Measurements from ENCODE around the gene MEIS3.

MEIS3 gene

DNA sequence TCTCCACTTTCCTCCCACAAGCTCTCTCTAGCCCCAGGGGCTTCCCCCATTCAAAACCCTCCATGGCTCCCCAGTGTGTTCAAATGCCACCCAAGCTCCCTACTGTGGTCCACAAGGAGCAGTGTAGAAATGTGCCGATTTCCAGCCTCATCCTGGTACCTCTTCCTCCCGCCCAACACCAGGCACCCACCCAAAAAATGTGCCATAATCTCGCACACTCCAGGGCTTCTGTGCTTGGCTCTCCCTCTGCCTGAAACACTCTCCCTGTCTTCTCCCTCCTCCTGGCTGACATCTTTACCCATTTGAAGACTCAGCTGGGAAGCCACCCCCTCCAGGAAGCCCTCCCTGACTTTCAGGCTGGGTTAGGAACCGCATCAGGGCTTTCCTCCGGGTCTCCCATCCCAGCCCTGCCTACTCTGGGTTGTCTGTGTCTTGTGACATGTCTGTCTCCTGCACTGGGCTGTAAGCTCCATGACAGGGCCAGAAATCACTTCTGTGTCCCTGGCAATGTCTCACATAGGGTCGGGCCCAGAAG lies 16.6 kb upstream of the MEIS3 start:
- DNase-seq (ENCODE audit: low read depth in 2 of 2) = no peak

DNA sequence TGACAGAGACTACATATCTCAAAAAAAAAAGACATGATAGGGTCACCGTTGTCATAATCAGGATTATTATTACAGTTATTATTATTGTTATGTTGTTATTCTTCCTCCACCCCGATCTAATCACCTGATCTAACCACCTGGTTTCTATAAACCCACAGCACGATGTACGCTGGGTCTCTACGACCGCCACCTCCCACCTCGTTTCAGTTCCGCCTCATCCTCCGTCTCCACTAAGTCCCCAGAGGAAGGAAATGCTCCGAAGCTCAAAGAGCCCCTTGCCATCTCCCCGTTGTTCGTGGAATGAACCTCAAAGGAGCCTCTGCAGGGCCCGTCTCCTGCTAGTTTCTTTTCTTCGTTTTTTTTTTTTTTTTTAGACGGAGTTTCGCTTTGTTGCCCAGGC lies 15.9 kb upstream of the MEIS3 start:
- DNase-seq (ENCODE audit: low read depth in 2 of 2) = no peak

DNA sequence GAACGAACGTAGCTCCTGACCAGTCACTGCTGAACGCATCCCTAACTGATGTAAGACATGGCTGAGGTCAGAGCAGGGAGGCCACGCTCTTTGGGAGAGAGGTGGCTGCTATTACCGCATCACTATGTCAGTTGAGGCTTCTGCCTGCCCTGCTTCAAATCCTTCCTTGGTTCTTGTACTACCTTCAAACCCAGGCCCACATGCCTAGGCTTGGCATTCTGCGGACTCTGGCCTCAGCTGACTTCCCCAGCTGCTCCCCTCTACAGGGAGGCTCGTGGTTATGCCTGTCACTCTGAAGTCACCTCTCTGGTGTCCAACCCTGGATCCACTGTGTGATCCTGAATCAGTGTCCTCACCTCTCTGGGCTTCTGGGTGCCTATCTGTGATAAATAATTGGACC lies 14.8 kb upstream of the MEIS3 start:
- DNase-seq (ENCODE audit: low read depth in 2 of 2) = no peak

DNA sequence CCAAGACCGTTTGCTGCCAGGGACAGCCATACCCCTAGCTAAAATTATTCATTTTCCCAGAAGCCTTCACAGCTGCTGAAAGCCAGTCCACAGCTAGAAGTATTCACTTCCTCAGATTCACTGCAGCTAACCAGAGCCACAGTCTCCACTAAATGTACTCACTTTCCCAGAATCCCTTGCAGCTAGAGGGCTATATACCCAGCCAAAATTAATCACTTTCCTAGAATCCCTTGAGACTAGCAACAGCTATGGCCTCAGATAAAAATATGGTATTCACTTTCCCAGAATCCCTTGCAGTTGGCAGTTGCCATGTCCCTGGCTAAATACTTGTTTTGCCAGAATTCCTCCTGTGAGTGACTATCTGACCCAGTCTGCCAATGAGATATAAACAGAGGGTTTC lies 13.8 kb upstream of the MEIS3 start:
- DNase-seq (ENCODE audit: low read depth in 2 of 2) = no peak

DNA sequence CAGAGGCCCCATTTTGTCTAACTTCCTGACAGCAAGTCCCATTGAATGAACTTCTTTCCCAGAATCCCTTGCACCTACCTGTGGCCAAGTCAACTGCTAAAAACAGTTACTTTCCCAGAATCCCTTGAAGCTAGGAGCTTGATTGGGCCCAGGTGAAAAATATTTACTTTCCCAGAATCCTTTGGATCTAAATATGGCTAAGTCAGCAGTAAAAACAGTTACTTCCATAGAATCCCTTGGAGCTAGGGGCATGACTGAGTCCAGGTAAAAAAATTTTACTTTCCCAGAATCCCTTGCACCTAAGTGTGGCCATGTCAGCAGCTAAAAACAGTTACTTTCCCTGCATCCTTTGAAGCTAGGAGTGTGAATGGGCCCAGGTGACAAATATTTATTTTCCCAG lies 13.2 kb upstream of the MEIS3 start:
- no peak for DNase-seq (ENCODE audit: low read depth in 2 of 2)

DNA sequence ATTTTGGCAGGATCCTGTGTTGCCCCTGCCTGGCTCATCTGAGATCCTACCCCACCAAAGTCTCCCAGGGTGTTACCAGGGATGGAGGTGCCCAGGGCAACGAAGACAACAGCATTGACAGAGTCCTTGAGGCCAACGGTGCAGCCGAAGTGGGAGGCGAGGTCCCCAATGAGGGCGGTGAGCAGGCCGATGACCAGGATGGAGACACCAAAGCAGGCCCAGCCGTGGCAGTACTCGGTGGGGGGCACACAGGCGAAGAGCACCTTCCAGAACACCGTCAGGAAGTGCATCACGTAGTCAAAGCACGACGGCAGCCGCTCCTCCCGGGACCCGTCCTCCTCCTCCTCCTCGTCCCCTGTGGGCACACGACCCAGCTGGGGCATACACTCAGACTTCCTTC lies 12.8 kb upstream of the MEIS3 start:
- no peak for DNase-seq (ENCODE audit: low read depth in 2 of 2)

DNA sequence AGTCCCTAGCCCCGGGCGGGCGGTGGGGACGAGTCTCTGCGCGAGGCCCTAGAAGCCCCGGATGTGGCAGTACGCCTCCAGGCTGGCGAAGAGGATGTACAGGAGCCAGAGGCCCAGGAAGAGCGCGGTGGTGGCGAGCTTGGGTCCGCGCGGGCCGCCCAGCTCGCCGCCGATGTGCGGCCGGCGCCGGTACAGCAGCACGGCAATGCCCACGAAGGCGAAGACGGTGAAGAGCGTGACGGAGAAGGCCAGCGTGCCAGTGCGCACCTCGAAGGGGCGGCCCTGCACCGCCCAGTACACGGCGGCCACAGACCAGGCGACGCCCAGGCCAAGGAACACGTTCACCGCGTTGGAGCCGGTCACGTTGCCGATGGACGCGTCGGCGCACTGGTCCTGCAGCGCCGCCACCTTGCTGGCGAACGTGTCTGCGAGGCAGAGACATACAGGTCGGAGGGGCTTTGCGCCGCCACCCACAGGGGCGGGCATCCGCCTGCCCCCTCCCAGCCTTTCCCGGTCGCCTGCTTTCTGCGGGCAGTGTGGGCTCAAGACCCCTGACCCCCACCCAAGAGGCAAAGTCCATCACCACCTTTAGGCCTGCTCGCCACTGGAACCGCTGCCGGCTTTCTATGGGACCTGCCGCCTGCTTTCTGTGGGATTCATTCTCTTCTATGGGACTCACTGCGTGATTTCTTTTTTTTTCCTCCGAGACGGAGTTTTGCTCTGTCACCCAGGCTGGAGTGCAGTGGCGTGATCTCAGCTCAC lies 10.9 kb upstream of the MEIS3 start:
- DNase-seq (ENCODE audit: low read depth in 2 of 2) = no peak

DNA sequence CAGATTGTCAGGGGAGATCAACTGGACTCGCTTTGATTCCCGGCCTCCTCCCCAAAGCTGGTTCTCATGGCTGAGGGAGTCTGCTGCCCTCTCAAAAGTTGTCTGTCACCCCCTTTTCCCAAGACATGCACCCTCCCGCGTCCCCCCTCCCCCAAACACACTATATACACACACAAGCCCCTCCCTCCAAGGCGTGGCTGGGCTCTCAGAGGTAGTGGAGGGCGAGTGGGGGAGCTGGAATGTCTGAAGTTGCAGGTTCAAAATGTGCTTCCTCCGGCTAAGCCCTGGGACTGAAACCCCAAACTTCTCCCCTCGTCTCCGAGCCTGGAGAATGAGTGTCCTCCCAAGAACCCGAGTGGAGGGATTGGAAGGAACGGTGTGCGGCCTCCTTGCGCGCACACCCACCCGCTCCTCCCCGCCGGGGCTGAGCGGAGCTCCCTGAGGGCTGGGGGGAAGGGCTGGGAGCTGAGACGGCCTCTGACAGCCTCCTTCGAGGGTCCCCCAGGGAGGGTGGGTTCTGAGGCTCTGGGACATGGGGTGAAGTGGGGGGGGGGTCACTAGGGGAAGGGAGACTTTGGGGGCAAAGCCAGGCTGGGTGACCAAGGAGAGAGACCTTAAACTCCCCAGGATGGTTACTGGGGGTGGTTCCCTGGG lies 9.9 kb upstream of the MEIS3 start:
- no peak for DNase-seq (ENCODE audit: low read depth in 2 of 2)

DNA sequence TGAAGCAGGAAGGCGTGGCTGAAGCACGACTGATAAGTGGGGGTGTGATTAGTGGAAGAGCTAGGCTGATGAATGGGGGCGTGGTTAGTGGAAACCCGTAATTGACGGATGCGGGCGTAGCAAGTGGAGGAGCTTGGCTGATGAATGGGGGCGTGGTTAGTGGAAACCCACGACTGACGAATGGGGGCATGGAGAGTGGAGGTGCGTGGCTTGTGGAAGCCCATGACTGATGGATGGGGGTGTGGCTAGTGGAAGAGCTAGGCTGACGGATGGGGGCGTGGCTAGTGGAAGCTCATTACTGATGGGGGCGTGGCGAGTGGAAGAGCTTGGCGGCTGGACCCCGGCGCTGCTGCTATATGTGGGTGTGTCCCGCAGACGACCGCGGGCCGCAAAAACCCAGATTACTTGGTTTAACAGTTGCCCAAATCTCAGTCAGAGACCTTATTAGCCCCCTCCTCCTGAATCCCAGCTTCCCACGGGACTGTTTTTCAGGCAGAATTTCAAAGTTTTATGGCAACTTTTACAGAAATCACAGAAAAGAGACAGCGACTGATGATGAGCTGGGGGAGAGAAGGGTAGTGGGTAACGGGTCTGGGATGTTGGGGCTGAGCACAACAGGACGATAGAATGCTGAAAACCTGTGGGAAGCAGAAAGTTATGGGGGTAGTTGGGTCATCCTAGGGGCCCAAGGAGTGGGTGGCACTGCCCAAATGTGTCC lies 9.0 kb upstream of the MEIS3 start:
- DNase-seq (ENCODE audit: low read depth in 2 of 2) = peak; percentile 48 to 82

DNA sequence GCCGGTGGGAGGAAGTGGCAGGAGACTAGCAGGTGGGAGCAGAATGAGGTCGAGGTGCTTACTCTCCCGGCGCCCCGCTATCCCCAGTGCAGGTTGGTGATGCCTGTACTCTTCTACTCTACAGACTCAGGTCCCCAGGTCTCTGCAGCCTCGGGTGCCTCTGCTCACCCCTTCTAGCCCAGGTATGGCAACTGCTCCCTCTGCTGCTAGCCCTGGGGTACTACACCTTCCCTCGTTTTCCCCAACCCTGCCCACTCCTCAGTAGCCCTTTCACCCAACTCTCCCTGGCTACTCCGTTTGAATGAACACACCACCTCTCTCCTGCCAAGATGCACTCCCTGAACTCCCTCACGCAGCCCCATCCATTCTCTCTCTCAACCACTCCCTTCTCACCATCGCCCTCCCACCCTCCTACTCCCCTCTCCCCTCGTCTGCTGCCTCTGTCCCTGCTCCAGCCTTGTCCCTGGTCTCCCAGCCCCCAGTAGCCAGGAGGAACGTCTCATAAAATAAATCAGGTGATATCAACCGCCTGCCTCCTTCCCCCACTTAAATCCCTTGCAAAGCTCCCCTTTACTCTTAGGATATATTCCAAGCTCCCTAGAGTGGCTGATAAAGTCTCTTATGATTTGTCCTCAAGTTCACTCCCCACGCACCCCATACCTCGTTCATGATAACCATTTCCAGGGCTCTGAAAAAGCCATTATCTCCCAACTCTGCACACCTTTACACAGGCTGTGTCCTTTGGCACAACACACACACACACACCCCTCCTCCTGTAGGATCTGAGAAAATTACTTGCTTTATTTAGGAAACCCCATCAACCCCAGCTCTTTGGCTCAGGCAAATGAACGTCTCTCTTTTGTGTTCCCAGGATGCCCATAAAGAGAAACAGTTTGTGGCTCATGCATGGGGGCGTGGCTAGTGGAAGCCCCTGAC lies 8.2 kb upstream of the MEIS3 start:
- DNase-seq (ENCODE audit: low read depth in 2 of 2) = peak; percentile 25 to 39

DNA sequence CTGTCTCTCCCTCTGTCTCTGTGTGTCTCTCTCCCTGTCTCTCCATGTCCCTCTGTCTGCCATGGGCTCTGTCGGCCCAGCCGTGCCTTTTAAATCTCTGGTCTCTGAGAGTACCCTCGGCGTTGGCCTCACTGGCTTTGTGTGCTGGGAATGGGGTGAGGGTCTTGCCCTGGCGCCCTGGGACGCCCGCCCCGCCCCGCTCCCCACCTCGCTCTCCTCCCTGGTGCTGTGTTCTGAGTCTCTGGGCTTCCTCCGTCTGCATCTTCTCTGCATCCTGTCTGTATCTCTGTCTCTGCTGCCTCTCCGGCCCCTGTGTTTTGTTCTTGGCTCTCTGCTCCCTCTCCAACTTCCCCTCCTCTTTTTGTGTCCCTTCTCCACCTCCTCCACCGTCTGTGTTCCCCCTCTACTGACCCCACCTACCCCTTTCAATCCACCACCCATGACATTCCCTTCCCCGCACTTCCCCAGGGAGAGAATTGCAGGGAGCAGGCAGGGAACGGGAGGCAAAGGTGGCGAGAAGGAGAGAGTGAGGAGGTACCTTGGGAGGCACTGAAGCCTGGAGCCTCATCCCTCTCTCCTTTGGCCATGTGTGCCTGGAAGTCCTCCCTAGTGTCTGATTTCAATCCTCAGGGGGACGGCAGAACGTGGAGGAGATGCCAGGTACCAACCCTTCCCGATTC lies 4.0 kb upstream of the MEIS3 start:
- no peak for DNase-seq (ENCODE audit: low read depth in 2 of 2)

DNA sequence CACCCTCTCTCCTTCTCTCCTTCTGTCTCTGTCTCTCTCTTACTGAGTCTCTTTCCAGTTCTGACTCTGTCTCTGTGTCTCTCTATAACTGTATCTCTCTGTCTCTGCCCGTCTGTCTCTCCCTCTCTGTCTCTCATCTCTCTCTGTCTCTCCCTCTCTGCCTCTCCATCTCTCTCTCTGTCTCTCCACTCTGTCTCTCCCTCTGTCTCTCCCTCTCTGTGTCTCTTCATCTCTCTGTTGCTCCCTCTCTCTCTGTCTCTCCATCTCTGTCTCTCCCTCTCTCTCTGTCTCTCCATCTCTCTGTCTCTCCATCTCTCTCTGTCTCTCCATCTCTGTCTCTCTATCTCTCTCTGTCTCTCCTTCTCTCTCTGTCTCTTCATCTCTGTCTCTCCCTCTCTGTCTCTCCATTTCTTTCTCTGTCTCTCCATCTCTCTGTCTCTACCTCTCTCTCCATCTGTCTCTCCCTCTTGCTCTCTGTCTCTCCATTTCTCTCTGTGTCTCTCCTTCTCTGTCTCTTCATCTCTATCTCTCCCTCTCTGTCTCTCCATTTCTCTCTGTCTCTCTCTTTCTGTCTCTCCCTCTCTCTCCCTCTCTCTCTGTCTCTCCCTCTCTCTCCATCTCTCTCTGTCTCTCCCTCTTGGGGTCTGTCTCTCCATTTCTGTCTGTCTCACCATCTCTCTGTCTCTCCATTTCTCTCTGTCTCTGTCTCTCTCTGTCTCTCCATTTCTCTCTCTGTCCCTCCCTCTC lies 3.3 kb upstream of the MEIS3 start:
- no peak for DNase-seq (ENCODE audit: low read depth in 2 of 2)

DNA sequence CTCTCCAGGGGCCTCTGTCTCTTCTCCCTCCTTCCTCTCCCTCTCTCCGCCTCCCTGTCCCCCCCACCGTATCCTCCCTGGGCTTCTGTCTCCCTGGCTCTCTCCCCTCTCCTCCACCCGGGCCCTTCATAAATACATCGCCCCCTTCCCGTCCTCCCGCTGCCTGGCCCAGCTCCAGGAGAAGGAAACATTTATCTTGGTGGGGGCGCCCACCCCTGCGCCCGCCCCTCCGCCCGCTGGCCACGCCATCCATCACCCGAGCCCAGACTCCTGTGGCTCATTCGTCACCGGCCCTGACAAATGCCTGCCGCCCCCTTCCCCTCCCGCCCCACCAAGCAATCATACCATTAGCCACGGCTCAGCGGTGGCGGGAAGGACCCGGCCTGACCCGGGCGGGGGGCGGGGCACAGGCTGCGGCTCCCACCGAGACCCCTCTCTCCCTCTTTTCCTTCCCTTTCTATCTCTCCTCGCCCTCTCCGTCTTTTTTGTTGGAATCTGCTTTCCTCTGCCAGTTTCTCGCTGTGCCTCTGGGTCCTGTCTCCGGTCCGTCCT lies 2.6 kb upstream of the MEIS3 start:
- DNase-seq (ENCODE audit: low read depth in 2 of 2) = no peak

DNA sequence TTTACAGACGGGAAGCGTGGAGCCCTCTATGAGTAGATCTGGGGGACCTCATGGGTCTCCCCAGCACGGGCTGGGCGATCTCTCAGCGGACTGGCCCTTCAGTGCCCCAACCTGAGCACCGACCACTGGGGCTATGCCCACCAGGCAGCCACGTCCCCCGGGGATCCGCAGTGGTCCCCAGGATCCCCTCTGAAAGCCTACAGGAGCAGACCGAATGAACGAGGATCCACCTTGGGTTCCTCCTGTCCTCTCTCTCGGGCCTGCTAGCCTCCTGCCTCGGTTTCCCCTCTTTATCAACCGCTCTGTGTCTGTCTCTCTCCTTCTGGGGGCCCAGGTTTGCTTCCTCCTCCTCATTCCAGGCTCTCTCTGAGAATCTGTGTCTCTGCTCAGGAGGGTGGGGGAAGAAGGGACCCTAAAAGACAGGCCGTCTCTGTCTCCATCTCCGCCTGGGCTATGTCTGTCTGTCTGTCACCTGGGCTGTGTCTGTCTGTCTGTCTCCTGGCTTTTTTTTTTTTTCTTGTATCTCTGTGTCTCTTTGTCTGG lies 2.0 kb upstream of the MEIS3 start:
- DNase-seq (ENCODE audit: low read depth in 2 of 2) = no peak

DNA sequence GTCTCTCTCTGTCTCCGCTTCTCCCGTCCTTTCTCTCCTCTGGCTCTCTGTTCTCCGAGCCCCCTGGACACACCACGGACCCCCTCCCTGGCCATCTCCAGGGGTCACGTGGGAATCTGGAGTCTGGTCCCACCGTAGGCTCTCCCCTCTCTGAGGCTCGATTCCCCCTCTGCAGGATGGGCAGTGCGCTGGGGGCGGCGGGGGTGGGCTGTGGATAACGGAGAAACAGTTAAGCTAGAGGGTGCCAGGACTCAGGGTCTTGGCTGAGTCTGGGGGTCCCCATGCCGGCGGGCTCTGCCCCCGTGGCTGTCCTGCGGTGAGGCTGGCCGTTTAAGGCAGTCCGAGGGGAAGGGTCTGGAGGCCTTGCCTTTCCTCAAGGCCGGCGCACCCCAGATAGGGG lies 462 bp upstream of the MEIS3 start:
- no peak for DNase-seq (ENCODE audit: low read depth in 2 of 2)

DNA sequence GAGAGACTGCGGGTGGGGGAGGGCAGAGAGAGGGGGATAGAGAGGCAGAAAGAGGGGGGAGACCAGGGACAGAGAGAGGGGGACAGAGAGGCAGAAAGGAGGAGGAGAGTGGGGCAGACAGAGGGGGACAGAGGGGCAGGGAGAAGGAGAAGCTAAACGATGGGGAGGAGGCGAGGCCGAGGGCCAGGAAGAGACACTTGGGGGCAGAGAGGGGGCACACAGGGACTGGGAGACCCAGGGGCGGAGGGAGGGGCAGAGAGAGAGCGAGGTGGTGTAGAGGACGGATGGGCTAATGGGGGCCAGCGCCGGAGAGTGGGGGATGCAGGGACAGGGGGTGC lies 666 bp downstream of the MEIS3 start:
- DNase-seq (ENCODE audit: low read depth in 2 of 2) = no peak

DNA sequence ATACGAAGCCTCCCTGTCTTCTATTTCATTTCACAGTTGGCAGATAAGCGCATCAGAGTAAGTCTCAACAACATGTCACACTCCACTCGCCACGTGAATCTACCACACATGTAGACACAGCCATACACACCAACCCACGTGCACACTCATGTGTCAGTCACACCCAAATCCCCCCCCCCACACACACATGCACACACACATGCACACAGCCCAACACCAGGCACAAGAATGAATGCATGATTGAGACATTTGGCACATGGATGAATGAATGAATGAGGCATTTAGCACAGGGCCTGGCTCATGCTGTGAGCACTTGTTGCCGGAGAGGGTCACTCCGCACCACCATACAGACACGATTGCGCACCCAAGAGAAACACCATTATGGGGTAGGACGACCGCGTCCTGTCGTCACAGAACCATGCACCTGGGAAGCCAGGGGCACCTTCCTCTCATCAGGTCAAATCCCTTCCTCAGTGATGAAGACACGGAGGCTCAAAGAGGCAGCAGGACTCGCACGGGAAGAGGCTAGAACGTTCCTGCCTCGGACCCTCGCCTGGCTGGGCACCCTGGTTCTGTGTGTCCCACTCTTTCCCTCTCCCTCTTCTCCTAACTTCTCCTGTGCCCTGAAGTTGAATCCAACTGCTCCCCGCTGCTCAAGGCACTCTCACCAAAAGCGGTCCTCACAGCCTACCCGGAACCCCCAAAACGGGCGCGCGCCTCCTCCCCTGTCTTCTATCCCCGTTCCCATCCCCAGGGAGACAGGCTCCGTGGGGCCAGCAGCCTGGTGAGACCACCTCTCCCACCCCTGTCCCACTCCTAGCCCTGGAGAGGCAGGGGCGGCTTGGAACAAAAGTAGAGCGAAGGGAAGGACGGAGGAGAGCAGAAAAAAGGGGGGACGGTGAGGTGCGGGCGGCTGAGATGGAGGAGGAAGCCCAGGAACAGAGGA lies 1.3 kb downstream of the MEIS3 start:
- DNase-seq (ENCODE audit: low read depth in 2 of 2) = no peak

DNA sequence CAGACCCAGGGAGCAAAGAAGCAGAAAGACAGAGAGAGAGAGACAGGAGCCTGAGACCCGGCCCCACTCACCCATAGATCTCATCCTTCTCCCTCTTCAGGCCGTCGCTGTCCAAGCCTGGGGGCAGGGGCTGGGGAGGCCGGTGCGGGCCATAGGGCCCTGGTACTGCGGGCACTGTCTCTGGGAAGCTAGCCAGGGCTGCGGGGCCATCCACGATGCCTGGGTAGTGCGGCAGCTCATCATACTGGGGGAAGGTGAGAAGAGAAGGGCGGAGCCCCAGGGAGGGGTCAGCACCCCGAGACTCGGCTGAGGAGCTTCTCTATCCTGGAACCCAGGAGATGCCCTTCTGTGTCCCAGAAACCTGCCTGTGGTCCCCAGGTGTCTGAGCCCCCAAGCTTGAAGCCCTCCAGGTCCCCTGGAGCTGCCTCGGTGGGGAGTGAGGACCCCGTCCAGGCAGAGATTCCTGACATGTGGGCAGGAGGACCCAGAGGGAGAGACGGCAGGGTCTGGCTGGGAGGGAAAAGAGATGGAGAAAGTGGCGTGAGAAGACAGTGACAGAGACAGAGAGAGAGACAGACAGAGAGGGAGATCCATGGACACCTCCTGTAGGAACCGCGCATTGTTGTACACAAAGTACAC lies 2.1 kb downstream of the MEIS3 start:
- DNase-seq (ENCODE audit: low read depth in 2 of 2) = no peak

Data from activated CD8-positive, alpha-beta memory T cell treated with anti-CD3 and anti-CD28 coated beads for 4 hours (primary cell).